HL-60/S4 treated with retinoic acid at 250 ng/mL for 4 days and 3 days (cell line): ENCODE data around the gene EFNB2.

Experiments used
- in situ Hi-C: fragments of 300-500 bp; cut with MboI; formaldehyde crosslinking; loops from 2 replicates; pipeline ENCODE4 v1.7.0; 2022; ENCODE audit warnings: low sequenced_read_pairs

EFNB2 gene

GRCh38 chr13:106551350-106551749 is 15.9 kb upstream of the EFNB2 start:
- in situ Hi-C loops, result no loop called here

GRCh38 chr13:106550570-106551135 is 15.2 kb upstream of the EFNB2 start:
- in situ Hi-C loops, result no loop called here

- in situ Hi-C loops, result no loop called here
Measured at GRCh38 chr13:106548064-106548696, 12.7 kb upstream of the EFNB2 start.

- in situ Hi-C loops, result no loop called here
Measured at GRCh38 chr13:106541826-106542225, 6.4 kb upstream of the EFNB2 start.

GRCh38 chr13:106540613-106541012 is 5.2 kb upstream of the EFNB2 start:
- in situ Hi-C loops, result no loop called here

- in situ Hi-C loops, result no loop called here
Measured at GRCh38 chr13:106537521-106537920, 2.1 kb upstream of the EFNB2 start.

- in situ Hi-C loops, result no loop called here
Measured at GRCh38 chr13:106536244-106537034, 977 bp upstream of the EFNB2 start.

- in situ Hi-C loops, result no loop called here
Measured at GRCh38 chr13:106534639-106535551, 567 bp downstream of the EFNB2 start.

- in situ Hi-C loops, result no loop called here
Measured at GRCh38 chr13:106533943-106534638, 1.4 kb downstream of the EFNB2 start.

GRCh38 chr13:106533101-106533942 is 2.1 kb downstream of the EFNB2 start:
- in situ Hi-C loops, result no loop called here

- in situ Hi-C loops, result no loop called here
Measured at GRCh38 chr13:106532111-106532929, 3.1 kb downstream of the EFNB2 start.

GRCh38 chr13:106530980-106531481 is 4.4 kb downstream of the EFNB2 start:
- in situ Hi-C loops, result no loop called here

- in situ Hi-C loops, result no loop called here
Measured at GRCh38 chr13:106530171-106530851, 5.2 kb downstream of the EFNB2 start.

- in situ Hi-C loops, result no loop called here
Measured at GRCh38 chr13:106529415-106530170, 5.9 kb downstream of the EFNB2 start.

GRCh38 chr13:106528718-106529414 is 6.6 kb downstream of the EFNB2 start:
- in situ Hi-C loops, result no loop called here

- in situ Hi-C loops, result no loop called here
Measured at GRCh38 chr13:106527826-106528225, 7.6 kb downstream of the EFNB2 start.

- in situ Hi-C loops, result no loop called here
Measured at GRCh38 chr13:106527445-106527801, 8.0 kb downstream of the EFNB2 start.
